Mucosa of descending colon (tissue), 3 donors: ENCODE data around the gene PIK3R5. TPM values are rescaled to one million over a fixed set of nuclear protein-coding genes. Genes with fewer than 3 reads are reported as not detected.
A peak's percentile ranks its signal among the peaks of the same experiment; 100 is the strongest.
"Not testable (repeated sequence)": the region's sequence is repeated elsewhere in the genome, so short reads cannot be mapped to it uniquely, and the experiment has no call there.

Experiments
- ATAC-seq: fragments of 200-7000 bp; cut with Tn5 transposase; one replicate; pipeline ENCODE4 v1.9.1; 2020; ENCODE audit warnings: mild to moderate bottlenecking, moderate library complexity
- DNase-seq, 3 donors: peaks; one replicate each; pipeline ENCODE4 v3.0.0-alpha.2; 2020
- H3K36me3 ChIP-seq: fragments of 200-600 bp; one replicate; pipeline ENCODE4 v1.8.0; 2021; ENCODE audit warnings: low read depth, mild to moderate bottlenecking
- H3K4me1 ChIP-seq: fragments of 200-600 bp; one replicate; pipeline ENCODE4 v1.8.0; 2021; ENCODE audit warnings: low read depth, mild to moderate bottlenecking
- H3K4me3 ChIP-seq: fragments of 200-600 bp; one replicate; pipeline ENCODE4 v1.8.0; 2021; ENCODE audit warnings: mild to moderate bottlenecking
- H3K9me3 ChIP-seq: fragments of 200-600 bp; one replicate; pipeline ENCODE4 v1.8.0; 2021; ENCODE audit warnings: mild to moderate bottlenecking
- intact Hi-C, 2 donors: fragments of 100-400 bp; cut with DNase I in 1 of 2; cut with micrococcal nuclease in 1 of 2; formaldehyde crosslinking; loops; one replicate each; pipeline versions ENCODE4 v1.11.0 to v1.11.1; 2022; cut with DNase I, micrococcal nuclease
- total RNA-seq, 3 donors: library from RNA; stranded (reverse); fragmentation: NEBNext Ultra II Directional in 2 of 3; extraction: Animal tissue kit (Norgen Biotek cat#: 25700) in 2 of 3; gene quantifications; one replicate each; pipeline versions ENCODE4 v1.2.1 to v1.2.4, GENCODE V29; 2021 to 2023
- TF ChIP-seq, protein P1 (sequence below): fragments of 200-600 bp; IDR thresholded peaks from one replicate; pipeline ENCODE4 v1.8.0; 2022; ENCODE audit warnings: antibody characterized with exemption, mild to moderate bottlenecking
- donor health status: DM: no; HTN: no; CAD: no; lungs with moderate emphysema.
- donor health status: DM: no; HTN: no; CAD: no.
- donor health status: DM: no; HTN: yes; CAD: no.

PIK3R5 gene
- total RNA-seq, 3 donors from 2014 or later, result 2.7 to 10.4 (median 6.8) TPM

DNA sequence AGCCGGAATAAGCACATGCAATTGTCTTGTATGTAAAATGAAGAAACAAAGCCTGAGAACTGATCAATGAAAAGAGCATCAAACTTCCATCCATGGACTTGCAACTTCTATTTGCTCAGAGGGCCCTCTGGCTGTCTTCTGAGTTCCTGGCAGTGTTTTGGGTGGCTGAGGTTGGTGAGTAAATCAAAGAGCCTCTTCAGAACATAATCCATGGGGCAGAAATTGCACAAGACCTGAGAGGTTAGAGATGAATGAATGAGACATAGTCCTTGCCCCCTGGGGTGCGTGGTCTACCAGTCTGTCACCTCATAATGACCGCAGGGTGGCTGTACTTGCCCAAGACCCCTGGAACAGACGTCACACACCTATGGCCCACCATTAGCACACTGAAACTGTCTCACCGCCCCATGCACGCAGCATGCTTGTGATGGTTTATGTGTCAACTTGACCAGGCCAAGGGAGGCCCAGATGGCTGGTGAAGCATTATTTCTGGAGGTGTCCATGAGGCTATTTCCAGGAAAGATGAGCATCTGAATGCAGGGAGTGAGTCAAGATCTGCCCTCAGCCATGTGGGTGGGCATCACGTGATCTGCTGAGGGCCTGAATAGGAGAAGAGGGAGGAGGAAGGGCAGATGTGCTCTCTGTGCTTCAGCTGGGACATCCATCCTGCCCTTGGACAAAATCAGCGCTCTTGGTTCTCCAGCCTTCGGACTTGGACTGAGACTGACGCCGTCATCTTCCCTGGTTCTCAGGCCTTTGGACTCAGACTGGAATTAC, 106.3 kb downstream of the PIK3R5 start:
- ATAC-seq (peak; percentile 42), DNase-seq (no peak)
- H3K9me3 ChIP-seq, result no peaks in the 10 kb centered on the region
- no peaks in the 10 kb centered on the region for H3K4me1 ChIP-seq
- no peaks in the 10 kb centered on the region for H3K36me3 ChIP-seq
- H3K4me3 ChIP-seq, result no peak overlapping the region
- intact Hi-C loops, result no loop called here
- TF ChIP-seq, protein P1, sequence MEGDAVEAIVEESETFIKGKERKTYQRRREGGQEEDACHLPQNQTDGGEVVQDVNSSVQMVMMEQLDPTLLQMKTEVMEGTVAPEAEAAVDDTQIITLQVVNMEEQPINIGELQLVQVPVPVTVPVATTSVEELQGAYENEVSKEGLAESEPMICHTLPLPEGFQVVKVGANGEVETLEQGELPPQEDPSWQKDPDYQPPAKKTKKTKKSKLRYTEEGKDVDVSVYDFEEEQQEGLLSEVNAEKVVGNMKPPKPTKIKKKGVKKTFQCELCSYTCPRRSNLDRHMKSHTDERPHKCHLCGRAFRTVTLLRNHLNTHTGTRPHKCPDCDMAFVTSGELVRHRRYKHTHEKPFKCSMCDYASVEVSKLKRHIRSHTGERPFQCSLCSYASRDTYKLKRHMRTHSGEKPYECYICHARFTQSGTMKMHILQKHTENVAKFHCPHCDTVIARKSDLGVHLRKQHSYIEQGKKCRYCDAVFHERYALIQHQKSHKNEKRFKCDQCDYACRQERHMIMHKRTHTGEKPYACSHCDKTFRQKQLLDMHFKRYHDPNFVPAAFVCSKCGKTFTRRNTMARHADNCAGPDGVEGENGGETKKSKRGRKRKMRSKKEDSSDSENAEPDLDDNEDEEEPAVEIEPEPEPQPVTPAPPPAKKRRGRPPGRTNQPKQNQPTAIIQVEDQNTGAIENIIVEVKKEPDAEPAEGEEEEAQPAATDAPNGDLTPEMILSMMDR, result no peak

DNA sequence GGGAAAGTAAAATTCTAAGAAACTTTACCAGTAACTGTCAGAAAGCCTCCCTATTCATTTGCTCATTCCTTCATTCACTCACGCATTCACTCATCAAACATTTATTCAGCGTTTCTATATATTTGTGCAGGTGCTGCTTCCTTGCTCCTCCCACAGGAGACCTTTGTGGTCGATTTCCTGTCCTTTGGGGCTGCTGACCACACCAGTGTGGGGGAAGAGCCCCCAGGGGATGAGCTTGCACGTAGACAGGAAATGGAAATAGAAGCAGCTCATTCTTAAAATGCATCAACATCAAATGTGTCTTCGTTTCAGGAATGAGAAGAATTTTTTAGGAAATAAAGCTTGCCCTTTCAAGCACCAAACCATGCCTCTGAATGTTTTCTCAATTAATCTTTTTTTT, 107.6 kb downstream of the PIK3R5 start:
- peak; percentile 36 for ATAC-seq

DNA sequence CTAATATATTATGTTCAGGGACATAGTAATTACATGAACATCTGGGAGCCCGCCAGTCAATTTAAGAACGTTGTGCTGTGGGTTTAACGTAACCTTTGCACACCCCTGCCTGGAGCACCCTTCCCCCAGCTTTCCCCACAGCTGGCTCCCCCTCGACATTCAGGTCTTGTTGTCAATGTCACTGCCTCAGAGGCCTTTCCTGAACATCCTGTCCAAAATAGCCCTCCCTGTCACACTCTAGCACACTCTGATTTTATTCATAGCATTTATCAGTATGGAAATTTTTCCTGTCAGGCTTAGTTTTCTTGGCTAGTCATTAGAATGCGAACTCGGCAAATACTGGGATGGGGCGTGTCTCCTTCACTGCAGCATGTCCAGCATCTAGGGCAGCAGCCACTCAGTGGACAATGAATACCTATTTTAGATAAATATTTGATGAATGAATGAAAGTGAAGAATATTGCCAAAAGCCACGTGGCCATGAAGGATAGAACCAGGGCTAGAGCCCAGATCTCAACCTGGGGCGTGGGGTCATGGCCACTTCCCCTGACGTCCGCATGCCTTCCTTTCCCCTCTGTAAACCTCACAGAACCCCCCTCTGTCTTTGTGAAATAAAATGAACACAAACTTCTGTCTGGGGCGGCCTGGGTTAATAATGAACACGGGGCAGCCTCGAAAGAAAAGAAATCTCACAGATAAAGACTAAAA, 108.5 kb downstream of the PIK3R5 start:
- intact Hi-C loops, result no loop called here
- ATAC-seq (no peak), DNase-seq (no peak)
- H3K4me3 ChIP-seq, result no peak overlapping the region
- H3K4me1 ChIP-seq, result no peaks in the 10 kb centered on the region
- no peaks in the 10 kb centered on the region for H3K36me3 ChIP-seq
- TF ChIP-seq, protein P1, result no peak
- no peaks in the 10 kb centered on the region for H3K9me3 ChIP-seq

More for the DNA sequence above, 107.6 kb downstream of the PIK3R5 start:
- H3K4me1 ChIP-seq, result no peaks in the 10 kb centered on the region
- H3K36me3 ChIP-seq, result no peaks in the 10 kb centered on the region
- H3K4me3 ChIP-seq, result no peak overlapping the region
- intact Hi-C loops, result no loop called here
- DNase-seq, result no peak
- H3K9me3 ChIP-seq, result no peaks in the 10 kb centered on the region
- TF ChIP-seq, protein P1, result no peak

DNA sequence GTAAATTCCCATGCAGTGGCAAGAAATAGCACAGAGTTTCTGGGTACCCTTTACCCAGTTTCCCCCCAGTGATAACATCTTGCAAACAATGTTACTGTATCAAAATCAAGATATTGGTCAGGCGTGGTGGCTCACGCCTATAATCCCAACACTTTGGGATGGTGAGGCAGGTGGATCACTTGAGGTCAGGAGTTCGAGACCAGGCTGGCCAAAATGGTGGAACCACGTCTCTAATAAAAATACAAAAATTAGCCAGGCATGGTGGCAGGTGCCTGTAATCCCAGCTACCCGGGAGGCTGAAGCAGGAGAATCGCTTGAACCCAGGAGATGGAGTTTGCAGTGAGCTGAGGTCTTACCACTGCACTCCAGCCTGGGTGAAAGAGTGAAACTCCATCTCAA, 109.3 kb downstream of the PIK3R5 start:
- H3K9me3 ChIP-seq, ATAC-seq, H3K36me3 ChIP-seq, DNase-seq, H3K4me1 ChIP-seq, H3K4me3 ChIP-seq, intact Hi-C loops: not testable (repeated sequence)

DNA sequence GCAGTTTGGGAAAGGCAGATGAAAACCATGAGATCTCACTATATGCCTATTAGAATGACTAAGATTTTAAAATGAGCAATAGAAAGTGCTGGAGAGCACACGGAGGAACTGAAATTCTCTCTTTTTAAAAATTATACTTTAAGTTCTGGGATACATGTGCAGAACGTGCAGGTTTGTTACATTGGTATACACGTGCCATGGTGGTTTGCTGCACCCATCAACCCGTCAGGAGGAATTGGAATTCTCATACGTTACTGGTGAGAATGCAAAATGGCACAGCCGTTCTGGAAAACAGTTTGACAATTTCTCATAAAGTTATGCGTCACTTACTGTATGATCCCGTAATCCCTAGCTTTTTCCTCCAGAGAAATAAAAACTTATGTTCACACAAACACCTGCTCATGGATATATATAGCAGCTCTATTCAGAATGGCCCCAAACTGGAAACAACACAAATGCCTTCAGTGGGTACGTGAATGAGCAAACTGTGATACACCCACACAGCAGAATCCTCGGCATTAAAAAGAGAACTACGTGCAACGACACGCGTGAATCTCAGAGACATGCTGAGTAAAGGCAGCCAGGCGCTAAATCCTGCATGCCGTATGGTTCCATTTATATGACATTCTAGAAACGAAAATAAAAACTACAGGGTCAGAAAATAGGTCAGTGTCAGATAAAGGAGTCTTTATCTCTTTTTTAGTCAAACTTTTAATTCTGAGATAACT, 109.9 kb downstream of the PIK3R5 start:
- ATAC-seq (no peak), DNase-seq (no peak)
- no peaks in the 10 kb centered on the region for H3K9me3 ChIP-seq
- intact Hi-C loops, result no loop called here
- H3K4me3 ChIP-seq, result no peak overlapping the region
- no peaks in the 10 kb centered on the region for H3K4me1 ChIP-seq
- TF ChIP-seq, protein P1, result no peak
- H3K36me3 ChIP-seq, result no peaks in the 10 kb centered on the region

DNA sequence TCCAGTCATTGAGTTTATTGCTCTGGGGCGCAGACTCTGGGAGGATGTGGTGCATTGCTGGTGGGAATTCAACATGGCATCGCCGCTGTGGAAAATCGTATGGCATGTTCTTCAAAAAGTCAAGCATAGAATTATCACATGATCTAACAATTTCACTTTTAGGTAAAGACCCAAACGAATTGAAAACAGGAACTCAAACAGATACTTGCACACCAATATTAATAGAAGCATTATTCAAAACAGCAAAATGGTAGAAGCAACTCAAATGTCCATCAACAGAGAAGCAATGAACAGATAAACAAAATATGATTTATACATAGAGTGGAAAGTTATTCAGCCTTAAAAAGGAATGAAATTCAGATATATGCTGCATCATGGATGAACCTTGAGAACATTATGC, 113.9 kb downstream of the PIK3R5 start:
- DNase-seq (no peak), ATAC-seq (no peak)
- Histone ChIP-seq H3K4me3 (no peak overlapping the region), H3K4me1 (no peaks in the 10 kb centered on the region), H3K36me3 (no peaks in the 10 kb centered on the region), H3K9me3 (no peaks in the 10 kb centered on the region)
- TF ChIP-seq, protein P1, result no peak
- intact Hi-C loops, result no loop called here
